CD4-positive, alpha-beta T cell treated with Interferon gamma for 1 hour (primary cell): ENCODE measurements around the gene TRIM44.

Experiments used
- DNase-seq: peaks from one replicate; pipeline ENCODE4 v3.0.0-alpha.2; 2020

The TRIM44 gene

DNA sequence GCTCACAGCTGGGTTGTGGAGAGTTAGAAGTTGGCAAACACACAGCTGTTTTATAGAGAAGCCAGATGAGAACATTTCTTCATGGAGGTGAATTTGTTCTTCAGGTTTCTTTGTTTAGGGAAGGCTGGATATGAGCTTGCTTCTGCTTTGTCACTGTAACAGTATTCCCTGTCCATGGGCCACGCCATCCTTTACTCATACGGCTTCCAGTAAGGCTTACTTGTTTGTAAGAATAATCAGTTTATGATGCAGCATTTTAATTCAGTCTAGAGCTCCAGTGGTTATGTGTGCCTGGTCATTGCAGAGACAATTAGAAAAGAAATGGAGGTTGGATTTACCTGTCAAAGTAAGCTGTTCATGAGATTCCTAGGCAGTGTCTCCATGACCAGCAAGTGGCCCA lies 131.8 kb downstream of the TRIM44 start:
- no peak for DNase-seq

DNA sequence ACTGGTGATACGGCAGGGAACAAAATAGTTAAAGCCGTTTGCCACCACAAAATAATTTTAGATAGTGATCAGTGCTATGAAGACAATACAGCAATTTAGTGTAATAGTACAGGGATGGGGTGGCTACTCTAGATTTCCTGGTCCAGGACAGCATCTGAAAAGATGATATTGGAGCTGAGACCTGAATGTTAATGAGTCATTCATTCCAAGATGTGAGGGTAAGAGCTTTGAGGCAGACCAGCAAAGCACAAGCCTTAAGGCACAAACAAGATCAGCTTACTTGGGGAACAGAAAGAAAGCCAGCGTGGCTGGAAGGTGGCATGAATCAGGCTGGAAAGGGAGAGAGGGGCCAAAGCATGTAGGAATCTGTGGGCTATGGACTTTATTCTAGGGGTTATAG lies 132.3 kb downstream of the TRIM44 start:
- DNase-seq = no peak

DNA sequence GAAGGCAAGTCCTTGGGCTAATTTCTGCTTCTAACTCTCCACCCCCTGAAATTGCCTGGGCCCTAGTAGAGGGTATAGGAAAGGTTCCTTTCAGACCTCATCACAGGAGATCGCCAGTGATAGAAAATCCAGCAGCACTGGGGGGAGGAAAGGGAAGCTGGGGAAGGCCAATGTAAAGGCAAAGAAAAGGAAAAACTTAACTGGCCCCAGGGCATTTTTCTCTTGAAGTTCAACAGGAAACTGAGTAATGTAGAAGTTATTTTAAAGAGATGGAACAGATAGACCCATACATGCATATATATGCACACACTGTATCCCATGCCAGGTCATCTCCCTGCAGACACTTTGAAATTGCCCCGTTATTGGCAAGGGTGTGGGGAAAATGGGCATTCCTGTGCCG lies 134.0 kb downstream of the TRIM44 start:
- no peak for DNase-seq

DNA sequence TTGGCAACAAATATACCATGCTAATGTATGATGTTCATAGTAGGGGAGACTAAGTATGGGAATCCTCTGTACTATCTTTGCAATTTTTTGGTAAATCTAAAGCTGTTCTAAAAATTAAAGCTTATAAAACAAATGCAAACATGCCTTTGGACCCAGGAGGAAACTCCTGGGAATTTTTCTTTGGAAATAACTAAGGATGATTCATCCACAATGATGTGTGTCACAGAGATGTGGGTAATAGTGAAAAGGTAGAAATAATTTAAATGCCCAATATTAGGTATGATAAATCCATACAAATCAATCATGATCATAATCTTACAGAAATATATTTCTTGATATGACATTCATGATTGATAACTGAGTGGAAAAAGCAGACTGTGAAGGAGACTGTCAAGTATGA lies 135.8 kb downstream of the TRIM44 start:
- DNase-seq = no peak

DNA sequence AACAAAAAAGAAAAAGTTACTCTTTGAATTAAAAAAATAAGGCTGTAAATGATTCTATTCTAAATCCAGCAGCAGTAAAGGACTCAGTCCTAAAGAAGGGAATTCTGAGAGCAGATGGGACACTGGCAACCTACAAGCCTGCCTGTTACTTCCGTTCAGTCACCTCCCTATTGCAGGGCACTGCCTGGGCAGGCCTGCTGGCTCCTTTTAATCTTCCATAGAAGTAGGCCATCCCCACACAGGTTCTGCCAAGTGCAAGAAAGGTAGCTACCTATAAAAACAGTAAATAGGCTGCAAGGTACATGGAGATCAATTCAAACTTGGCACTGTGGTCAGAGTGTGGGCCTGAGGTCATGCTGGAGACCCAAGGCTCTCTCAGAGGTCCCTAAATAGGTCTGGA lies 136.4 kb downstream of the TRIM44 start:
- no peak for DNase-seq

DNA sequence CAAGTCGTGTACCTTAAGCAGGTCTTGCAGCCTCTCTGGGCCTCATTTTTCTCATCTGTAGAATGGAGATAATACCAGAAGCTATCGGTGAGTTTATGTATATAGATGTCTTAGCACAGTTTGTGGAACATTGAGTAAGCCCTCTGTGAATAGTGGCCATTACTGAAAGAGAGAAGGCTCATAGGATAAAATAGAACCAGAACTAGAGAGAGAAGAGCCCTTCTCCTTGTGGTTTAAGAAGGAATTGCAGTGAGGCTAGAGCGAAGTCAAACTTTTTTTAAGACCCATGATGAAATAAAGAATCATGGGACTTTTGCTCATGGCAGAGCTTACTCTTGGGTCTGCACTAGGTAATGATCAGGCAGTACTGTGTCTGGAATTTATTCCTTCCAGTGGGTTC lies 137.1 kb downstream of the TRIM44 start:
- no peak for DNase-seq

DNA sequence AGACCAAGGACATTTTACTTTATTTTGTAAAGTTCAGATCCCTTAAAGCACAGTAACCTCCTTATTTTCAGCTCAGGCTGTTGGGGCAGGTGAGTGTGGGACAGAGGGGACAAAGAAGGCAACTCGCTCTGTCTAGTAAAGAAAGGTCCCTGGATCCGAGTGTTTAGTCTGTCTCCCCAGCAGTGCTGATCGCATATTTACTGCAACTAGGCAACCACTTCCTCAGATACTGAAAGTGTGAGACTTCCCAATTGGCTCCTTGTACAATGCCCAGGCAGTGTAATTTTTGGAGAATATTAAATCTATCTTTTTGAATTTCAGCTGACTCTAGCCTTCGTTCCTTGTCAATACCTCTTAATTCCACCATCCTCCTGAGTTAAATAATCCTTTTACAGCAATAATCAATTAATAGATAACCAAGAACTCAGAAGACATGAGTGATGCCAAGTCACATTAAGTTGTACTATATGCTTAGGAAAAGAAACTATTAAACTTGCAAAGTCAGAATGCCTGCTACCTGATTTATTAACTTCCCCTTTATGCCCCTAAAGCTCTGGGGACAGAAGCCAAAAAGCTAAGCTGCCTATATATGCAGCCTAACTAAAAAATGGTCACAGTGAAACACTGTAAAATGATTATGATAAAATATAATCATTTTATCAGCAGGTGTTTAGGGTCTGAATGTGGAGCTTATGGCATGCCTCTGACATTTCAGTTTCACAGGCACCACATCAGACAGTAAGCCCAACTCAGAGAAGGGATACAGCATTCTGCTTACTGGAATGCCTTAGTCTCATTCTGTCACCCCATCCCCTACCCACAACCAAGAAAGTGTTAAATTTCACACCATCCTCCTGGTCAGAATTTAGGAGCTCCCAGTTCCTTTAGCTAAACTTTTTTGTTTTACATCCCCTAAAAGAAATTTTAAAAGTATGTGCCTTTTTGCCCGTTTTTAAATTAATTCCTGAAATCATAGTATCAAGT lies 138.7 kb downstream of the TRIM44 start:
- no peak for DNase-seq

DNA sequence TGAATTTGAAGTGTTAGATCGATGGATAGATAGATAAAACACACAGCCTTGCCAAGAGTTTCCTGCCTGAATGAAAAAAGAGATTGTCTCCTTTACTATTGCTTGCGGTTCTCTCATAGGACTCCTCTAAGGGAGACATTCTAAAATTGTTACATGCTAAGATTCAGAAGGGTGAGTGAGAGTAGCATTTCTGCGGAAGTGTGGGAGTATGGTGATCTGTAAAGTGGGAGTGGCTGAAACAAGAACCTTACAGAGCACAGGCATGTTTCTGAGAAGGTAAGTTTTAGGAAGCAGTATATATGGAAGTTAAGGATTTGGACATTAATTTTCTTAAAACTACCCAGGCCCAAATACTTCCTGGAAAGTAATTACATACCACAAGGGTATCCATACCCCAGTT lies 139.6 kb downstream of the TRIM44 start:
- DNase-seq = no peak

DNA sequence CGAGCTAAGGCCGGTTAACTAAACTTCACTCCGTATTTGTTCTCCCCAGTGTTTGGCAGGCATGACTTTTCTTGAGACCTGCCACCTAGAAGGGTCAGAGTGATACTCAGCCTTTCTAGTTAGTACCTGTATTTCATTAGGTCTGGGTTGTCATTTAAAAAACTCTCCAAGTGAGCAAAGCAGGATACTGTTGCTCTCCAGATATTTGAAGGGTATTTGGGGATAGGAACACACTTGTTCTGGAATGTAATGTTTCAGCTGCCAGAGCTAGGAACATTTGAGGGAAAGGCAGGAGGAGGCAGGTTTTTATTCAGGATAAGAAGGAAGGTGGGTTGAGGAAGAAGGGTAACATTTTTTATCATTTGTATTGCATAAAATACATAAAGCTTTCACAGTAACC lies 140.1 kb downstream of the TRIM44 start:
- no peak for DNase-seq

DNA sequence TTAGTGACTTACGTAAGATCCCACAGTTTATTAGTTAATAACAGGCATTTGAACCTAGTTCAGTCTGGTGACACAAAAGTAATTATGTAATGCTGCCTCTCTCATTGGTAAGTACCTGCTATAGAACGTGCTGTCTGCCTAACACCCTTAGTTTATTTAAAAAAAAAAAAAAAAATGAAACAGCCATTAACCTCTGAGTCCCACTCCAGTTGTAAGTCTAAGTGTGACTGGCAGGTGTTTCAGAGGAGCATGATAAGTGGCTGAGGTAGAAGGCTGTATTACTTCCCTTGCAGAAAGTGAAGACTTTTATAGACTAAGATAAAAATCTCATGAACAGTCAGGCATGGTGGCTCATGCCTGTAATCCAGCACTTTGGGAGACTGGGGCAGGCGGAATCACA lies 140.5 kb downstream of the TRIM44 start:
- DNase-seq = no peak

DNA sequence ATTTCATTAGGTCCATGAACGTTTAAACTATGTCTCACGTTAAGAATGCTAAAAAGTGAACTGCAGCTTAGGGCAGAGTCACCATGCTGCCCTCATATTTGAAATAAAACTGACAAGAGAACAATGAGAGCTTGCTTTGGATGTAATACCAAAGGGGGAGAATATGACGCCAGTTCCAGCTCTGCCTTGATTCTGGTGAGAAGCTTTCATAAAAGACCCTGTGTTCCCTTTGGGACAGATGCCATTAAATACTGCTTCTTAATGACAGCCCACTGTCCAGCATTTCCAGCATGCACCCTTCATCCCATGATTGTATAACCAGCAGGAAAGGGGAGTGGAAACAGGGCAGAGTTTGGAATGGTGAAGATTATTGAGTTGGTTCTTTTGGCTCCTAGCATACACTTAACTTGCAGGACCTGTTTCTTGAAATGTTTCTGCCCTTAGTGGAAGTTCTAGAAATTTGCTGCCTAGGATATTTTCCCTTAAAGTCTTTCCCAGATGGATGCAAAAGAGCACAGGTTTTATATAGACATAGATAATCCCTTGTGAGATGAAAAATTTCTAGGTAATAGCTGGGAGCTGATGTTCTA lies 142.0 kb downstream of the TRIM44 start:
- DNase-seq = no peak

DNA sequence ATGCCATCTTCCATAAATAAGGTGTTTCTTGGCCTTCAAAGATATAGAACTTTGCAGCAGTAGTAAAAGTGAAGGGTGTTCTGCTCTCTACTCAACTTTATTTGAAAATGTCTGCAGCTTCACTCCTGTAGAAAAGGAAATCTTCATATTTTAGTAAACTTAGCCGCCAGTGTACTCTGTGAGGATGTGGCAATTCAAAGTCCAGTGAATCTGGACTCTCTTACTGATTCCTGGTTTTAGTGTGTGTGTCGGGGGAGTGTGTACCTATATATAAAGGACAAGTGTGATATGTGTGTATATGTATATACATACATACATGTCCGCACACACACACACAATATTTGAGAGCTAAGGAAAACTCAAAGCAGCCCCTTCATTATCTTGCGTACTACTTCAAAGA lies 147.0 kb downstream of the TRIM44 start:
- no peak for DNase-seq

DNA sequence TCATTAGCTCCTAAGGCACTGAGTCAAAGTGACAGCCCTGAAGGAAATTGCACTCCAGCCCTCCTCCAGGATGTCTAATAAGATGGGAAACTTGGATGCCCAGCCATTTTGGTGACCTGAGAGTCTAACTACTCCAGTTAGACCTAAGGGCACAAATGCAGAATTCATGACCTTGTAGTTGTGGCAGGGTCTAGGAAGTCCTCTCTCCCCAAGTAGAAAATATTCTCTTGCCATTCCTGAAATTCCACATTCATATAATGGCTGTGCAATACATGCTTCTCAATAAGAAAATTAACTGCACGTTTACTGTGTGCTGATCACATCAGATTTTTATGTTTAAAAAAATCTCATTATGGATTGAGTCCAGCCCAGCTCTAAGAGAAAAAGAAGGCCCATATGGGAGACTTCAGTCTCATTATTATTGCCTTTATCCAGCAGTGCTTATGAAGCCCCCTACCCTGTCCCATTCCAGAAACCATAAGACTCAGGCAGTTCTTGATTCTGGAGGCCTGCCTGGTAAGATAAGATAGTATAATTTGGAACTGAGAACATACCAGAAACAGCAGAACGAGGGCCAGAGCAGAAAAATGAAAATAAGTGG lies 147.6 kb downstream of the TRIM44 start:
- DNase-seq = no peak

DNA sequence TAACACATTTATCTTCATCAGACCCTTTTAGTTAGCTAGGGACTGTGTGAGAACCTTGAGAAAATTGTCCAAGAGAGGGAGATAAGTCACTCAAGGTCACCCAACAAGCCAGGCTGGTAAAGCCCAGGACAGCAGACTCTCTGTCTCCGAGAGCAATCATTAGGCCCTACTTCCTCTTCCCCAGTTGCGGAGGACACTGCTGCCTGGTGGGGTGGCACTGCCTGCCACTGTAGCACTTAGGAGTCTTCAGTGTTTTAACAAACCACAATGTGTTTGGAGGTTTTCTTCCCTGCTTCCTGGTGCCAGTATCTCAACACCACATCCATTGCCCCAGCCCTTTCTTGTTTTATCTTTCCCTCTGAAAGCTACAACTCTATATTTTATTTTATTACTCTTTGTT lies 149.2 kb downstream of the TRIM44 start:
- DNase-seq = no peak

DNA sequence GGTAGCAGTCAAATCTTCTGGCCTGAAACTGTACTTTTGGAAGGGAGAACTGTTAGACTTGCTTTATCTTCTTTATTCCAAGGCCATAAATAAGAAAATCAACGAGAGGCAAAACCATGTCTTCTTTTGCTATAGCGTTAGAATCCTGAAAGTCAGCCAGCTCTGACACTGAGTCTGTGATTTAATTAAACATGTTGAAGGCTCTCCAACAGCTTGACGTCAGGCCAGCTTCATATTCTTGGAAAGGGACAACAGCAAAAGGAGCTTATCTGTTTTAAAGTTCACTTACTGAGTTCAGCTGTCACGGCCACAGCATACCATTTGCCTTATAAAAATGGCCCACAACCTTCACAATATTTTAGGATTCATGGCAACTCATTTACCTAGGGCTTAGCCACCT lies 150.3 kb downstream of the TRIM44 start:
- DNase-seq = no peak

DNA sequence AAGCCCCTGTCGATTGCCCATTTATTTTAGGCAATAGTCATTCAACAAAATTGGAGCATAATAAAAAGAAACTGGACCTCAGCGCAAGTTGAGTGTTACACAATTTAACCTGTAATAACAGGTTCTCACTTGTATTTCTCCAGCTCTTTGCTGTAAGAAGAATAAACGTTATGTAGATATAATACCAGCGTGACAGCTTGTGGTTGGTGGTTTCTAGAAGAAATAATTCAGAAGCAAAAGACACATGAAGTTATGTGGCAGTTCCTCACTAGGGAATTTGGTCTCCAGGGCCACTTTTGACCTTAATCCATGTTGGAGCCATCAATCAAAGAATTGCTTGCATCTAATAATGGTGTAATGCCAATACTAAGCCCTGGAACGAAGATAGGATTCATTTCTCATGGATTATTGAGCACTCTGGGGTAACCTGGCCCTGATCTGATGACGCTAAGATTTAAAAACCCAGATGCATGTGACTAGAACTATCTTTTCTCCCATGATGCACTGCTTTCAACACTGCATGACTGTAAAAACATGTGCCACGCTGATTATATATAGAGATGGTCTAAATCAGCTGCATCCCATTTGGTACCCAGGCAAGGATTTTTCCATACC lies 151.6 kb downstream of the TRIM44 start:
- DNase-seq = no peak

DNA sequence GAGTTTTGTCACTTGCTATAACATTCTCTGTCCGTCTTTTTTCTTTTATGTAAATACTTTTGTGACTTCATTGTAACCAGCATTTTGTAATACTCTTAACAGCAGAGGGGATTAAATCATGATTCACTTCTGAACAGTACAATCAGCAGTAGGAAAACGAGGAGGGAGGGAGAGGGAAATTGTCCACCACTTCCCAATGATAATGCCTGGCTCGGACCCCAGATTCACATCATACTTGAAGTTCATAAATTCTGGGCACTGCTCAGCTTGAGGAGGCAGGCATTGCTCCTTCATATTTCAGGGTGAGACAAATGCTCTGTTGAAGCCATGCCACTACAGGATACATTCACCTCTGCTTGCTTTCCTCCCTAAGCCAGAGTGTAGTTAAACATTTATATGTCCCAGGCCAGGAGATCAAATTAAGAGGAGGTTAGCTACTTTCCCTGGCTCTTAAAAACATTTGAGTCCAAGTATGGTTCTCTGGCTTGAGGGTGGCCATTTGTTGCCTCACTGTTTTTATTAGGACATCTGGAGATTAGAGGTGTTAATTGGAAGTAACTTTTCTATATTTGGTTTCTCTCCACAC lies 152.2 kb downstream of the TRIM44 start:
- DNase-seq = no peak

DNA sequence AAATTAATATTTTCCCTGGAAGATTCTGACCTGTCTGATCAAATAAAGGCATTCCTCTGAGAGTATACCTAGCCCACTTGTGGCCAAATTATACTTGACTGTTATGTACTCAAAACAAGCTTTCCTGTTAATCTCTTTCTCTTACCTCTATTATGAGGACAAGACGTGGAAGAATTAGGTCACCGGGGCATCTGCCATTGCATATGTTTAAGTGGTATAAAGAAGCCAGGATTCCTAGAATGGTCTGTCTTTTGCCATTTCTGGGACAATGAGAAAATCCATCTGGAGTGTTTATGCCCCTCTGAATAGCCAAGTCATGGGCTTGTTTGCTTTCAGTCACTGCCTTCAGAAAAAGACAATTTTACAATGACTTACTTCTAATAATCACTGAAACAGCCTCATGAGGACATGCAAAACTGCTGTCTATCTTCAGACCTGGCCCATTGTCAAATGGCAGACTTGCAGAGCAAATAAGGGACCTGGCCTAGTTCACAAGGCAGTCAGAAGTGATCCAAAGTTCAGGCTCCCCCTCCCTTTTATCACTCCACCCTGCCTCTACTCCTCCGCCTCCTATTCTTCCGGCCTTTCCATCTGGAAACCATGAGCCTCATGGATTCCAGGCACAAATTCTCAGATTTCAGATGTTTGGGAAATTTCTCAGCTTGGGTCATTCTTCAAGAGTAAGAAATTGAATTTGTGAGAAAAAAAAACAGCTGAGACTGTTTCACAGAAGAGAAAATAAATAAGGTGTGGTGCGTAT lies 153.2 kb downstream of the TRIM44 start:
- DNase-seq = no peak

DNA sequence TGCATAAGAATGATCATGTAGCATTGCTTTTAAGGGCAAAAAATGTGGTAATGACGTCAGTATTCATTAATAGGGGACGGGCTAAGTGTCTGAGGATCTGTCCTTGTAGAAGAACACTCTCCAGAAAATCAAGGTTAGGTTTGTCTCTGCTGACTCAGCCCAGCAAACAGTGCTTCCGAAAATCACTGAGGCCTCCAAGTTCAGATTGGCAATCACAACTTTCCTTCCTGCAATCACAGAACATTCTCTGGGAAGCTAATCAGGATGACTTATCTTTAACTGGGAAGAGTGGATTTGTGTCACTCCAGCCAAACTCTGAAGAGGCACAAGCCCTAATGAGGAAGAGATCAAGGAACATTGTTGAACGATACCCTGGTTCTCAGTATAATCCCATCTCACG lies 158.0 kb downstream of the TRIM44 start:
- DNase-seq = no peak

DNA sequence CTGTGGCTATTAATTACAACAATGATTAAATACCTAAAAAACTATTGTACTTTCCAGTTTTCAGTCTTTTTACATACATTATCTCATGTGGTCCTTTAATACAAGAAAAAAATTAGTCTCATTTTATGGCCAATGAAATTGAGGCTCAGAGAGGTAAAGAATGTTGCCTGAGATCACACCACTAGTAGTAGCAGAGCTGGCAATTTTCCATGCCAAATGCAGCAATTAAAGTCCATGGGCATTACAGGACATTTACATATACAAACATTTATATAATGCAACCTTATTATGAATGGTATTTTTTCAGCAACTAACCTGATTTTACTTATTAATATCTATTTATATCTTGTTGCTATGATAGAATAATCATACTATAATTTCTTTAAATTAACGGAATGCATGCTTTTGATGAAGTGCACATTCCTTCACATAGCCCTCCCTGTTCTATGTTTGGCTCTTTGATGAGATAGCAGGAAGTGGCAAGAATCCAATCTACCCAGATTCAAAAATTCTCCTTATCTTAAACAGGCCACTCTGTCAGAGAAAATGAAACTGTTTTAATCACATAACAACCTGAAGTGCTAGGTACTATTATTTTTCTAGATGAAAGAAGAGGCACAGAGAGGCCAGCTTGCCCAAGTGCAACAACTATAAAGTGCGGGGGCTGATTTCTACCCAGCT lies 160.4 kb downstream of the TRIM44 start:
- no peak for DNase-seq

DNA sequence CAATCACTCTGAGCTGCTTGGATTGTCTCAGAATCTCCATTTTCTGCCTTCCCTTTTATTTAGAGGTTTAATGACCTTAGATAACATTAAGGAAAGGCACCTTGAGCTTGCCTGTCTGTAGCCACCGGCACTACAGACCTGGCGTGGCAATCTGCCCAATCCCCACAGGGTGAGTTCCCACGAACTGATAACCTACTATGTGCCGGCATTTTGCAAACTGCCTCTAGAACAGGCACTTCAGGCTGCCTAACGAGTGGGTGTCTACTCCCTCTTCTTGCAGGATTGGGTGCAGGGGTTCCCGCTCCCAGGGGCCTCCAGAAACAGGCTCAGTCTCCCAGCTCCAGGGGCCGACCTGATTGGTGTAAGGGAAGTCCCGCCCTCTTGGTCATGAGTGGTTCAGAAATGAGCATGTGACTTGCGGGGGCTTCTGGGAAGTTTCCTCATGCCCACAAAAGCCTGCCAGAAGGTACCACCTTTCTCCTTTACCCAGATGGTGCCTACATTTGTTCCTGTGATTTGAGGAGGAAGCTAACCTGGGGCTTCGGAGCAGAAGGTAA lies 161.2 kb downstream of the TRIM44 start:
- no peak for DNase-seq

DNA sequence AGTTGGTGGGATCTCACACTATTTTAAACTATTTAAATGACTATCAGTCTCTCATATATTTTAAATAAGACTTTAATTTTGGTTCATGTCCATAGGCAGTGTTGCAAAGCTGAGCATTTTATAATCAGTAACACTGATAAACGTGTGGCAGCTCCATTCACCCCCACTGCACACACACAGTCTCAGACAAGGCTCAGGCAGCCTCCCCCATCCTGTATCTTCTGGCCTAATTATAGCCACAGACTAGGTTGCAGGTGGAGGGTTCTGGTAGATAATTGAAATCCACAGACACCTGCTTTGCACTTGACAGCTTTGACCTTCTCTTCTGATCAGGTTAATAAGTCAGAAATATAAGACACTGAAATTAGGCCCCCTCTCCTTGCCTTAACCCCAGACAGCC lies 162.8 kb downstream of the TRIM44 start:
- no peak for DNase-seq
